PC-9 (cell line): ENCODE results near the gene CD68. TPM values are rescaled to one million over a fixed set of nuclear protein-coding genes. Genes with fewer than 3 reads are reported as not detected.

Source experiments
- BruUV-seq: library from RNA; stranded (reverse); fragments of 400-500 nt; replicated peaks from 2 replicates; lab custom pipeline; 2021; lab: Mats Ljungman, UMichigan
- CTCF ChIA-PET: fragments of 300-600 bp; sonication (Branson Sonifier 250); formaldehyde crosslinking; loops from one replicate; lab custom pipeline; 2022; ENCODE audit warnings: antibody characterized with exemption; lab: Charles Lee
- POLR2A ChIA-PET: fragments of 300-600 bp; sonication (Branson Sonifier 250); formaldehyde crosslinking; loops from one replicate; lab custom pipeline; 2022; ENCODE audit warnings: antibody characterized with exemption; ENCODE audit not compliant: unreplicated experiment; lab: Charles Lee
- DNase-seq, 2 experiments: peaks; one replicate each; pipeline versions ENCODE4 v3.0.0 to v3.0.0-alpha.2; 2015 to 2022; ENCODE audit warnings: mixed read lengths in 1 of 2
- H2AFZ ChIP-seq: fragments of 200-600 bp; sonication (generic); 2 replicates; pipeline ENCODE4 v1.8.1; 2017; ENCODE audit warnings: antibody characterized with exemption
- H3F3A ChIP-seq: fragments of 200-600 bp; sonication (generic); 2 replicates; pipeline ENCODE4 v1.8.1; 2017; ENCODE audit warnings: antibody characterized with exemption, mild to moderate bottlenecking, low read depth; ENCODE audit not compliant: insufficient read depth
- H3K27ac ChIP-seq: fragments of 200-600 bp; sonication (generic); 2 replicates; pipeline ENCODE4 v1.6.1; 2016; ENCODE audit warnings: mixed run types
- H3K27me3 ChIP-seq: fragments of 200-600 bp; sonication (generic); 2 replicates; pipeline ENCODE4 v1.6.1; 2016; ENCODE audit warnings: low read depth, mixed run types; ENCODE audit not compliant: insufficient read depth
- H3K36me3 ChIP-seq: fragments of 200-600 bp; sonication (generic); 2 replicates; pipeline ENCODE4 v1.6.1; 2016; ENCODE audit warnings: low read depth, mixed run types
- H3K4me1 ChIP-seq: fragments of 200-600 bp; sonication (generic); replicated peaks from 2 replicates; pipeline ENCODE4 v1.6.1; 2016; ENCODE audit warnings: mixed run types; ENCODE audit not compliant: insufficient read depth
- H3K4me2 ChIP-seq: fragments of 200-600 bp; sonication (generic); 2 replicates; pipeline ENCODE4 v1.6.1; 2017; ENCODE audit warnings: mixed run types
- H3K4me3 ChIP-seq: fragments of 200-600 bp; sonication (generic); 2 replicates; pipeline ENCODE4 v1.6.1; 2016; ENCODE audit warnings: mixed run types
- H3K79me2 ChIP-seq: fragments of 200-600 bp; sonication (generic); 2 replicates; pipeline ENCODE4 v1.6.1; 2017; ENCODE audit warnings: low read depth, mixed run types
- H3K9me2 ChIP-seq: fragments of 200-600 bp; sonication (generic); 2 replicates; pipeline ENCODE4 v1.8.1; 2017; ENCODE audit warnings: mild to moderate bottlenecking; ENCODE audit not compliant: insufficient read depth
- H3K9me3 ChIP-seq: fragments of 200-600 bp; sonication (generic); 2 replicates; pipeline ENCODE4 v1.8.1; 2016; ENCODE audit warnings: low read depth; ENCODE audit not compliant: insufficient read depth
- H4K20me1 ChIP-seq: fragments of 200-600 bp; sonication (generic); 2 replicates; pipeline ENCODE4 v1.8.1; 2017; ENCODE audit not compliant: insufficient read depth
- CTCF ChIP-seq: fragments of 200-600 bp; sonication (generic); conservative IDR thresholded peaks from 2 replicates; pipeline ENCODE4 v1.6.1; 2017; ENCODE audit warnings: mixed run types, antibody characterized with exemption, mild to moderate bottlenecking, moderate library complexity
- EZH2 ChIP-seq: fragments of 200-600 bp; sonication (generic); IDR thresholded peaks from 2 replicates; pipeline ENCODE4 v1.8.0; 2017; ENCODE audit warnings: antibody characterized with exemption, low read depth
- intact Hi-C: fragments of 100-400 bp; cut with micrococcal nuclease; formaldehyde crosslinking; loops from one replicate; pipeline ENCODE4 v1.10.0; 2022; ENCODE audit not compliant: unreplicated experiment
- total RNA-seq: library from RNA; stranded (reverse); gene quantifications from 2 replicates; pipeline ENCODE4 v1.2.3, GENCODE V29; 2021

CD68 gene
- total RNA-seq, 1 experiment from 2014 or later: 37.0 TPM

GRCh38 chr17:7575959-7576358 lies 3.5 kb upstream of the CD68 start:
- peaks cover 73% of the 10 kb centered on the region for H3F3A ChIP-seq
- ChIA-PET POLR2A (interaction anchor here (0.7 kb wide), 1 partner anchor 100 kb away, joined by 6 read pairs; no protein-coding TSS in a partner anchor), CTCF (no interaction called here)
- H2AFZ ChIP-seq: no peak overlapping the region
- BruUV-seq: no TSS peak
- no peaks in the 10 kb centered on the region for H3K9me3 ChIP-seq
- peak overlapping the region; percentile 93; the same call in 1 of the 2 replicates for H3K4me2 ChIP-seq
- intact Hi-C loops: no loop called here
- DNase-seq: no peak
- peaks cover 55% of the 10 kb centered on the region for H3K4me1 ChIP-seq
- H3K27me3 ChIP-seq: no peaks in the 10 kb centered on the region
- peaks cover 35% of the 10 kb centered on the region for H3K36me3 ChIP-seq
- peaks cover 54% of the 10 kb centered on the region for H4K20me1 ChIP-seq
- no peaks in the 10 kb centered on the region for H3K9me2 ChIP-seq
- H3K79me2 ChIP-seq: peaks cover 59% of the 10 kb centered on the region
- H3K4me3 ChIP-seq: peak overlapping the region; percentile 91; the same call in 1 of the 2 replicates
- H3K27ac ChIP-seq: peak overlapping the region; percentile 59
- TF ChIP-seq CTCF (no peak), EZH2 (no peak)

- no TSS peak for BruUV-seq
- H3K36me3 ChIP-seq: peaks cover 35% of the 10 kb centered on the region
- DNase-seq: no peak
- H4K20me1 ChIP-seq: peaks cover 54% of the 10 kb centered on the region
- no peaks in the 10 kb centered on the region for H3K9me2 ChIP-seq
- intact Hi-C loops: no loop called here
- peaks cover 73% of the 10 kb centered on the region for H3F3A ChIP-seq
- peak overlapping the region; percentile 93; the same call in 1 of the 2 replicates for H3K4me2 ChIP-seq
- TF ChIP-seq CTCF: no peak
- no peak for TF ChIP-seq EZH2
- peak overlapping the region; percentile 59; the same call in 1 of the 2 replicates for H3K27ac ChIP-seq
- ChIA-PET CTCF (no interaction called here), POLR2A (interaction anchor here (0.5 to 0.7 kb wide), 2 partner anchors 11 to 75 kb away, joined by 3 read pairs; no protein-coding TSS in a partner anchor)
- H3K4me3 ChIP-seq: no peak overlapping the region
- peaks cover 59% of the 10 kb centered on the region for H3K79me2 ChIP-seq
- no peaks in the 10 kb centered on the region for H3K27me3 ChIP-seq
- no peak overlapping the region for H2AFZ ChIP-seq
- H3K4me1 ChIP-seq: peaks cover 55% of the 10 kb centered on the region
- no peaks in the 10 kb centered on the region for H3K9me3 ChIP-seq
Observed at GRCh38 chr17:7576432-7576937, 3.0 kb upstream of the CD68 start.

GRCh38 chr17:7577327-7578199 lies 1.9 kb upstream of the CD68 start:
- Histone ChIP-seq H3K4me3 (no peak overlapping the region), H2AFZ (no peak overlapping the region), H3K27ac (peak overlapping the region; percentile 88), H3F3A (peaks cover 69% of the 10 kb centered on the region), H3K9me2 (no peaks in the 10 kb centered on the region), H3K9me3 (no peaks in the 10 kb centered on the region), H4K20me1 (peaks cover 54% of the 10 kb centered on the region), H3K36me3 (peaks cover 35% of the 10 kb centered on the region), H3K4me1 (peaks cover 55% of the 10 kb centered on the region), H3K79me2 (peaks cover 59% of the 10 kb centered on the region), H3K27me3 (no peaks in the 10 kb centered on the region), H3K4me2 (peak overlapping the region; percentile 93; the same call in 1 of the 2 replicates)
- ChIA-PET CTCF (interaction anchor here (0.5 kb wide), 1 partner anchor 12 kb away, joined by 3 read pairs; no protein-coding TSS in a partner anchor), POLR2A (interaction anchor here (0.7 kb wide), 1 partner anchor 320 kb away, joined by 7 read pairs; no protein-coding TSS in a partner anchor)
- TF ChIP-seq CTCF: no peak
- no peak for TF ChIP-seq EZH2
- no peak for DNase-seq
- intact Hi-C loops: no loop called here
- BruUV-seq: no TSS peak
